Activated T-cell treated with anti-CD3 and anti-CD28 coated beads, Interleukin-2, amount 50 U/mL, for 4 hours (primary cell): Measurements from ENCODE around the gene GLYR1. TPM values are rescaled to one million over a fixed set of nuclear protein-coding genes. Genes with fewer than 3 reads are reported as not detected.

ENCODE experiments used
- total RNA-seq, 3 donors: library from RNA; stranded (reverse); gene quantifications; one replicate each; pipeline ENCODE4 v1.2.1, GENCODE V29; 2021

GLYR1 gene
- total RNA-seq, 3 donors from 2014 or later: 109 to 116 (median 114) TPM

Other genes with a start within 250 kb of the GLYR1 start
- 10 to 100 TPM; 22.5 to 27.2 (median 23.7) TPM for gene UBALD1, start 232.4 kb downstream of the GLYR1 start, total RNA-seq
- gene MGRN1, start 222.5 kb downstream of the GLYR1 start, total RNA-seq: 10 to 100 TPM; 56.5 to 60.5 (median 58.0) TPM
- 10 to 100 TPM; 53.1 to 56.8 (median 54.1) TPM for gene NUDT16L1, start 153.7 kb downstream of the GLYR1 start, total RNA-seq
- 10 to 100 TPM; 19.4 to 24.1 (median 21.8) TPM for gene ANKS3, start 113.0 kb downstream of the GLYR1 start, total RNA-seq
- gene DNAAF8, start 112.8 kb downstream of the GLYR1 start, total RNA-seq: under 1 TPM; 0.16 to 0.47 (median 0.25) TPM
- gene ZNF500, start 80.1 kb downstream of the GLYR1 start, total RNA-seq: 10 to 100 TPM; 10.3 to 12.4 (median 12.2) TPM
- not detected for gene SEPTIN12, start 58.9 kb downstream of the GLYR1 start, total RNA-seq
- gene SMIM22, start 51.9 kb downstream of the GLYR1 start, total RNA-seq: not detected
- 1 to 10 TPM; 4.1 to 6.3 (median 6.2) TPM for gene ROGDI, start 44.7 kb downstream of the GLYR1 start, total RNA-seq
- gene UBN1, start 193 bp upstream of the GLYR1 start, total RNA-seq: 10 to 100 TPM; 38.2 to 44.6 (median 42.2) TPM
- under 1 TPM; 0.08 to 0.11 (median 0.08) TPM for gene PPL, start 89.9 kb upstream of the GLYR1 start, total RNA-seq
- gene SEC14L5, start 111.0 kb upstream of the GLYR1 start, total RNA-seq: not detected
- 10 to 100 TPM; 18.6 to 23.5 (median 21.6) TPM for gene NAGPA, start 186.6 kb upstream of the GLYR1 start, total RNA-seq
- gene C16orf89, start 218.7 kb upstream of the GLYR1 start, total RNA-seq: not detected
- gene ALG1, start 224.6 kb upstream of the GLYR1 start, total RNA-seq: 10 to 100 TPM; 51.7 to 59.1 (median 54.9) TPM